ENCODE data around the gene MREG.
"Not testable (repeated sequence)": the region's sequence is repeated elsewhere in the genome, so short reads cannot be mapped to it uniquely, and the experiment has no call there.

MREG gene

GRCh38 chr2:215998636-215999035, 14.7 kb downstream of the MREG start:
- ATAC-seq (replicated peaks) (no peak), DNase-seq (no peak)
- no peak overlapping the region for H3K27ac Mint-ChIP-seq
- H3K27me3 Mint-ChIP-seq = no peaks in the 10 kb centered on the region
- H3K9me3 Mint-ChIP-seq = no peaks in the 10 kb centered on the region
- H3K36me3 Mint-ChIP-seq (ENCODE audit: insufficient read depth) = no peaks in the 10 kb centered on the region
- peaks cover 12 to 14% of the 10 kb centered on the region in 2 donors for H3K4me1 Mint-ChIP-seq (ENCODE audit: low read depth in 2 of 2)
- H3K4me3 Mint-ChIP-seq = no peak overlapping the region

- no peak for DNase-seq
- H3K9me3 Mint-ChIP-seq = no peaks in the 10 kb centered on the region
- no peak overlapping the region for H3K4me3 Mint-ChIP-seq
- H3K27ac Mint-ChIP-seq = no peak overlapping the region
- H3K27me3 Mint-ChIP-seq = no peaks in the 10 kb centered on the region
- H3K4me1 Mint-ChIP-seq (ENCODE audit: low read depth in 2 of 2) = peaks cover 4% of the 10 kb centered on the region in 2 donors
- no peak for ATAC-seq (replicated peaks)
- peaks cover 2% of the 10 kb centered on the region for H3K36me3 Mint-ChIP-seq (ENCODE audit: insufficient read depth)
Observed at GRCh38 chr2:215997219-215997618, 16.1 kb downstream of the MREG start.

GRCh38 chr2:215994911-215995310, 18.4 kb downstream of the MREG start:
- Mint-ChIP-seq H3K9me3 (peaks cover 4 to 16% of the 10 kb centered on the region in 2 donors), H3K27ac (peak overlapping the region in 1 of 2 donors; percentile 1), H3K27me3 (no peaks in the 10 kb centered on the region), H3K4me3 (no peak overlapping the region), H3K36me3 (ENCODE audit: insufficient read depth) (peaks cover 6% of the 10 kb centered on the region), H3K4me1 (ENCODE audit: low read depth in 2 of 2) (peaks cover 3 to 5% of the 10 kb centered on the region in 2 donors)
- no peak for ATAC-seq (replicated peaks)
- no peak for DNase-seq

GRCh38 chr2:215988556-215989207, 24.7 kb downstream of the MREG start:
- H3K27ac Mint-ChIP-seq; H3K4me3 Mint-ChIP-seq; ATAC-seq (replicated peaks); DNase-seq; H3K27me3 Mint-ChIP-seq: not testable (repeated sequence)
- H3K4me1 Mint-ChIP-seq (ENCODE audit: low read depth in 2 of 2) = peaks cover 2 to 10% of the 10 kb centered on the region in 2 donors
- peaks cover 4 to 16% of the 10 kb centered on the region in 2 donors for H3K9me3 Mint-ChIP-seq
- H3K36me3 Mint-ChIP-seq (ENCODE audit: insufficient read depth) = peaks cover 11% of the 10 kb centered on the region

GRCh38 chr2:215985257-215985656, 28.1 kb downstream of the MREG start:
- no peak overlapping the region for H3K4me3 Mint-ChIP-seq
- ATAC-seq (replicated peaks) (no peak), DNase-seq (no peak)
- H3K27me3 Mint-ChIP-seq = no peaks in the 10 kb centered on the region
- no peak overlapping the region for H3K27ac Mint-ChIP-seq
- peaks cover 0 to under 1% of the 10 kb centered on the region in 2 donors for H3K9me3 Mint-ChIP-seq
- peaks cover 9 to 10% of the 10 kb centered on the region in 2 donors for H3K4me1 Mint-ChIP-seq (ENCODE audit: low read depth in 2 of 2)
- H3K36me3 Mint-ChIP-seq (ENCODE audit: insufficient read depth) = peaks cover 6% of the 10 kb centered on the region

- no peak for ATAC-seq (replicated peaks)
- H3K27me3 Mint-ChIP-seq = no peaks in the 10 kb centered on the region
Observed at GRCh38 chr2:215984661-215985060, 28.7 kb downstream of the MREG start.

GRCh38 chr2:215983581-215984351, 29.6 kb downstream of the MREG start:
- Mint-ChIP-seq H3K9me3 (no peaks in the 10 kb centered on the region), H3K4me3 (no peak overlapping the region), H3K4me1 (ENCODE audit: low read depth in 2 of 2) (peaks cover 11 to 18% of the 10 kb centered on the region in 2 donors), H3K36me3 (ENCODE audit: insufficient read depth) (peaks cover 6% of the 10 kb centered on the region), H3K27ac (peak overlapping the region in 1 of 2 donors; percentile 54), H3K27me3 (no peaks in the 10 kb centered on the region)
- ATAC-seq (replicated peaks) (no peak), DNase-seq (no peak)

More at GRCh38 chr2:215984661-215985060, 28.7 kb downstream of the MREG start:
- H3K9me3 Mint-ChIP-seq = no peaks in the 10 kb centered on the region
- DNase-seq = no peak
- peaks cover 6% of the 10 kb centered on the region for H3K36me3 Mint-ChIP-seq (ENCODE audit: insufficient read depth)
- peaks cover 11 to 15% of the 10 kb centered on the region in 2 donors for H3K4me1 Mint-ChIP-seq (ENCODE audit: low read depth in 2 of 2)
- H3K27ac Mint-ChIP-seq = no peak overlapping the region
- no peak overlapping the region for H3K4me3 Mint-ChIP-seq

- Mint-ChIP-seq H3K27ac (peak overlapping the region in 1 of 2 donors; percentile 54), H3K4me1 (ENCODE audit: low read depth in 2 of 2) (peaks cover 16 to 27% of the 10 kb centered on the region in 2 donors), H3K9me3 (no peaks in the 10 kb centered on the region), H3K4me3 (no peak overlapping the region), H3K27me3 (no peaks in the 10 kb centered on the region), H3K36me3 (ENCODE audit: insufficient read depth) (peaks cover 4% of the 10 kb centered on the region)
- ATAC-seq (replicated peaks) (peak; percentile 47), DNase-seq (no peak)
Observed at GRCh38 chr2:215982465-215982875, 30.9 kb downstream of the MREG start.

GRCh38 chr2:215981115-215981514, 32.2 kb downstream of the MREG start:
- no peak overlapping the region for H3K27ac Mint-ChIP-seq
- no peak for ATAC-seq (replicated peaks)
- no peaks in the 10 kb centered on the region for H3K36me3 Mint-ChIP-seq (ENCODE audit: insufficient read depth)
- no peak for DNase-seq
- no peak overlapping the region for H3K4me3 Mint-ChIP-seq
- H3K9me3 Mint-ChIP-seq = no peaks in the 10 kb centered on the region
- peaks cover 15 to 30% of the 10 kb centered on the region in 2 donors for H3K4me1 Mint-ChIP-seq (ENCODE audit: low read depth in 2 of 2)
- H3K27me3 Mint-ChIP-seq = no peaks in the 10 kb centered on the region

GRCh38 chr2:215979620-215980019, 33.7 kb downstream of the MREG start:
- ATAC-seq (replicated peaks) = peak; percentile 89
- no peaks in the 10 kb centered on the region for H3K36me3 Mint-ChIP-seq (ENCODE audit: insufficient read depth)
- H3K9me3 Mint-ChIP-seq = no peaks in the 10 kb centered on the region
- peaks cover 17 to 42% of the 10 kb centered on the region in 2 donors for H3K4me1 Mint-ChIP-seq (ENCODE audit: low read depth in 2 of 2)
- DNase-seq = no peak
- peak overlapping the region in 1 of 2 donors; percentile 82 for H3K27ac Mint-ChIP-seq
- no peaks in the 10 kb centered on the region for H3K27me3 Mint-ChIP-seq
- H3K4me3 Mint-ChIP-seq = peak overlapping the region; percentile 19 to 20

GRCh38 chr2:215974700-215975429, 38.5 kb downstream of the MREG start:
- Mint-ChIP-seq H3K4me1 (ENCODE audit: low read depth in 2 of 2) (peaks cover 19 to 35% of the 10 kb centered on the region in 2 donors), H3K36me3 (ENCODE audit: insufficient read depth) (peaks cover 9% of the 10 kb centered on the region), H3K9me3 (peaks cover 0 to 3% of the 10 kb centered on the region in 2 donors), H3K27me3 (no peaks in the 10 kb centered on the region), H3K4me3 (no peak overlapping the region), H3K27ac (peak overlapping the region; percentile 57 to 66)
- no peak for ATAC-seq (replicated peaks)
- DNase-seq = no peak

GRCh38 chr2:215973954-215974699, 39.2 kb downstream of the MREG start:
- H3K4me3 Mint-ChIP-seq = no peak overlapping the region
- no peak for DNase-seq
- peak; percentile 31 for ATAC-seq (replicated peaks)
- peak overlapping the region; percentile 57 to 66 for H3K27ac Mint-ChIP-seq
- no peaks in the 10 kb centered on the region for H3K27me3 Mint-ChIP-seq
- peaks cover 19 to 30% of the 10 kb centered on the region in 2 donors for H3K4me1 Mint-ChIP-seq (ENCODE audit: low read depth in 2 of 2)
- peaks cover 0 to 3% of the 10 kb centered on the region in 2 donors for H3K9me3 Mint-ChIP-seq
- H3K36me3 Mint-ChIP-seq (ENCODE audit: insufficient read depth) = peaks cover 9% of the 10 kb centered on the region

Measured in effector memory CD8-positive, alpha-beta T cell (primary cell).